Stimulated activated memory B cell treated with anti-CD40 and anti-IgM and Interleukin-4, amounts not matched to agents 10 μg/mL and 1 μg/mL and 100 μg/mL, for 72 hours (primary cell): ENCODE measurements around the gene SLC39A9.

Experiments
- ATAC-seq: fragments of 150-1000 bp; cut with Tn5 transposase; 2 replicates; pipeline ENCODE4 v1.10.0; 2021
- H3K27ac Mint-ChIP-seq: one replicate; pipeline ENCODE4 v1.8.0; 2022; ENCODE audit warnings: mild to moderate bottlenecking, mixed read lengths
- H3K27me3 Mint-ChIP-seq: one replicate; pipeline ENCODE4 v1.8.0; 2022; ENCODE audit warnings: mixed read lengths
- H3K36me3 Mint-ChIP-seq: one replicate; pipeline ENCODE4 v1.8.0; 2022; ENCODE audit warnings: mixed read lengths
- H3K4me1 Mint-ChIP-seq: one replicate; pipeline ENCODE4 v1.8.0; 2022; ENCODE audit warnings: mixed read lengths
- H3K4me3 Mint-ChIP-seq: one replicate; pipeline ENCODE4 v1.8.0; 2022; ENCODE audit warnings: mild to moderate bottlenecking, moderate library complexity, mixed read lengths
- H3K9me3 Mint-ChIP-seq: one replicate; pipeline ENCODE4 v1.8.0; 2022; ENCODE audit warnings: mixed read lengths

SLC39A9 gene

GRCh38 chr14:69505338-69506240 is 107.1 kb downstream of the SLC39A9 start:
- ATAC-seq: peak; percentile 21
- no peaks in the 10 kb centered on the region for H3K4me1 Mint-ChIP-seq
- no peaks in the 10 kb centered on the region for H3K36me3 Mint-ChIP-seq

GRCh38 chr14:69506241-69506595 is 107.7 kb downstream of the SLC39A9 start:
- H3K27ac Mint-ChIP-seq: no peak overlapping the region
- H3K27me3 Mint-ChIP-seq: peaks cover 18% of the 10 kb centered on the region
- H3K4me1 Mint-ChIP-seq: no peaks in the 10 kb centered on the region
- H3K9me3 Mint-ChIP-seq: no peaks in the 10 kb centered on the region
- no peaks in the 10 kb centered on the region for H3K36me3 Mint-ChIP-seq
- no peak for ATAC-seq
- H3K4me3 Mint-ChIP-seq: no peak overlapping the region

More at GRCh38 chr14:69505338-69506240, 107.1 kb downstream of the SLC39A9 start:
- H3K27me3 Mint-ChIP-seq: peaks cover 21% of the 10 kb centered on the region
- no peaks in the 10 kb centered on the region for H3K9me3 Mint-ChIP-seq
- H3K4me3 Mint-ChIP-seq: no peak overlapping the region
- H3K27ac Mint-ChIP-seq: no peak overlapping the region
